A673 (cell line): ENCODE data around the gene ANO2.

Experiments
- CTCF ChIP-seq: fragments of 300-800, 200-600 bp; sonication (generic); conservative IDR thresholded peaks from 2 replicates; pipeline ENCODE4 v1.5.1; 2017; ENCODE audit warnings: low read depth, mild to moderate bottlenecking, antibody characterized with exemption, low read length, moderate library complexity, mixed read lengths
- EZH2 ChIP-seq: fragments of 200-600 bp; sonication (generic); IDR thresholded peaks from 2 replicates; pipeline ENCODE4 v1.6.1; 2017; ENCODE audit warnings: borderline replicate concordance, low read depth, mild to moderate bottlenecking, mixed read lengths, antibody characterized with exemption, low read length; ENCODE audit not compliant: poor library complexity, severe bottlenecking

GRCh38 chr12:5915511-5915910 is 29.5 kb downstream of the ANO2 start:
- no peak for TF ChIP-seq CTCF
- TF ChIP-seq EZH2 = no peak
